HG03066 (cell line): Measurements from ENCODE around the gene ZNF784.
"Not testable (repeated sequence)": the region's sequence is repeated elsewhere in the genome, so short reads cannot be mapped to it uniquely, and the experiment has no call there.

ENCODE experiments used
- ATAC-seq: cut with Tn5 transposase; IDR thresholded peaks from one replicate; pipeline ENCODE4 v1.9.1; 2021; ENCODE audit warnings: low read depth; ENCODE audit not compliant: unreplicated experiment

Gene ZNF784

DNA sequence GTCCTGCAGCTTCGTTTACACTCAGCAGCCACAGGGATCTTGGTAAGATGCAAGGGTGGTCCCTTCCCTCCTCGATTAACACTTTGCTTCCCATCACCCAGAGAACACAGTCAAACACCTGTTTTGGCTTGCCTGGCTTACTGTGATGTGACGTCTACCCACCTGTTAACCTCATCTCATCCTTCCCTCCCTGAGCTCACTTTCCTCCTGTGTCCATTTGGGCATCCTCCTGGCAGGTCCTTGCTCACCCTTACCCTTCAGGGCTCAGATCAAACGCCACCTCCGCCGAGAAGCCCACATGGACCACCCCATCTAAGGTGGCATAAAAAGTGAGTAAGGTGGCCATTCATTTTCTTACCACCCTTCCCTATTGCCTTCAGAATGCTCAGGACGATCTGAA, 34.3 kb downstream of the ZNF784 start:
- ATAC-seq = no peak

DNA sequence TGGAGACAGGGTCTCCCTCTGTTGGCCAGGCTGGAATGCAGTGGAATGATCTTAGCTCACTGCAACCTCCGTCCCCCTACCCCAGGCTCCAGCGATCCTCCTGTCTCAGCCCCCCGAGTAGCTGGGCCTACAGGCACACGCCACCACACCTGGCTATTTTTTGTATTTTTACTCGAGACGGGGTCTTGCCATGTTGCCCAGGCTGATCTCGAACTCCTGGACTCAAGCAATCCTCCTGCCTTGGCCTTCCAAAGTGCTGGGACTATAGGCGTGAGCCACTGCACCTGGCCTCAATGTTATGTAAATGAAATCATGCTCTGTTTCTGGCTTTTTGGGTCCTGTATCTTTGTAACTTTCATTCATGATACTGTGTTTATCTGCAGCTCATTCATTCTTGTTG, 35.6 kb downstream of the ZNF784 start:
- ATAC-seq = no peak

DNA sequence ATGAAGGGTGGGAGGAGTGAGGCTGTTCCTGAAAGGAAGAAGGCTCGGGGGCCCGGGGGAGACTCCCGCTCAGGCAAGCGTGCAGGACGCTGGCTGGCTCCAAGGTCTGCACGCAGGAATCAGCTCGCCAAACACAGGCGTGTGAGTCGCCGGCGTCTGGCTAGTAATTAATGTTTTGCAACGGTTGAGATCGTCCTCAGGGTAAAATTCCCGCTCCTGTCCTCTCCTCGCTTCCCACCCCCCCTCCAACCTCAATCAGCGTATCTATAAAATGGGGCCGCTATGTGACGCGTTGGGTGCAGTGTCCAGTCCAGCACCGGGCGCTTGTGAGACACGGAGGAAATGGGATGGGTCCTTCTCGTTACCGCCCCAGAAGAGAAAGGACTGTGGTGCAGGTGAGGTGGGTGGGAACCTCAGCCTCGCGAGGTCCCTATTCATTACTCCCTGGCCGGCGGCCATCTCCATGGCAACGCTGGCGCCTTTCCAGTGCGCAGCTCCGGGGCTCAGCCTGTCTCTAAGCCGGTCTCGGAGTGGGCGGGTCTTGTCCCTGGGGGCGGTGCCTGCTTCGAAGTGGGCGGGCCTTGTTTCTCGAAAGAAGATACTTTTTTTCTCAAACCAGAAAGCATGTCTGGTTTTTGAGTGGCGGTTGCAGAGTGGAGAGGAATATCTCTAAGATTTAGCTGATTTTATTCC, 37.2 kb downstream of the ZNF784 start:
- peak; percentile 68 for ATAC-seq

DNA sequence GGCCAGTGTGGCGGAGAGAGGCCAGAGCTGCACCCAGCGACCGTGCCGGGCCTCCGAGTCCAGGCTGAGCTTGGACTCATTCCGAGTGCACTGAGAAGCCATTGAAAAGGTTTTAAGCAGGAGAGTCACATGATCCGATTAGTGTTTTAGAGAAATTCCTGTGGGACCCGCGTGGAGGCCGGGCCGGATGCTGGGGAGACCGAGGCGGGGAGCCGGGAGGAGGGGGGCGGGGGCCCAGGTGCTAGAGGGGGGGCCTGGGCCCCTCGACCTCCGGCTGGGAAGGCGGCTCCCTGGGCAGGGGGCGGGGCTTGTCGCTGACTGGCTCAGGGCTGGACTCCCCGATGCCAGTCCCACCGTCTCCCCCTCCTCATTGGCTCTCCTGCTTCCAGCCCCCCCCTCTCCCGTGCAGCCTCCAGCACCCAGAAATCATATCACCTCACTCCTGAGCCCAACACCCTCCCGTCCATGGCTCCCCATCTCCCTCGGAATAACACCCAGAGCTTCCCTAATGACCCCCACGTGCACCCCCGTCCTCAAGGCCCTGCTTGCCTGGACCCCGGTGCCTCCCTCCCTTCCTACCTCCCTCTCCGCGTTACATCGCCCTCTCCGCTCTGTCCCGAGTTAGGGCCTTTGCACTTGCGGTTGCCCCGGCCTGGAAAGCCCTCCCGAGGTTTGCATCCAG, 38.6 kb downstream of the ZNF784 start:
- ATAC-seq = no peak

DNA sequence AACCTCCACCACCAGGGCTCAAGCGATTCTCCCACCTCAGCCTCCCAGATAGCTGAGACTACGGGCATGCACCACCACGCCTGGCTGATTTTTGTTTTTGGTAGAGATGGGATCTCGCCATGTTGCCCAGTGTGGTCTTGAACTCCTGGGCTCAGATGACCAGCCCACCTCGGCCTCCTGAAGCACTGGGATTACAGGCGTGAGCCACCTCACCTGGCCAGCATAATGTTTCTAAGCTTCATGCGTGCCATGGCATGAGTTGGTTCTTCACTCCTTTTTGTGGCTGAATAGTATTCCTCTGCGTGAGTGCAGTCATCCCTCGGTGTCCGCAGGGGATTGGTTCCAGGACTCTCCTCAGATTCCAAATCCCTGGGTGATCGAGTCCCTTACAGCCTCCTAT, 39.5 kb downstream of the ZNF784 start:
- no peak for ATAC-seq

DNA sequence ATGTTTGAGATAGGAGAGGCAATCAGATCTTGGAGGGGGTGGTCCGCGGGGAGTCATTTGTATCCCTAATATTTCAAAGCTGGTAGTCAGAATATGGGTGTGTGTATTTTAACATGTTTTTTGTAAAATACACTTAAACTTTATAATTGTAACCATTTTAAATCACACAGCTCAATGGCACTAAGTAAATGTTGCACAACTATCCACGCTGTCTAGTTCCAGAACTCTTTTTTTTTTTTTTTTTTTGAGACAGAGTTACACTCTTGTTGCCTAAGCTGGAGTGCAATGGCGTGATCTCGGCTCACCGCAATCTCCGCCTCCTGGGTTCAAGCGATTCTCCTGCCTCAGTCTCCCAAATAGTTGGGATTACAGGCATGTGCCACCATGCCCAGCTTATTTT, 40.5 kb downstream of the ZNF784 start:
- ATAC-seq = not testable (repeated sequence)

DNA sequence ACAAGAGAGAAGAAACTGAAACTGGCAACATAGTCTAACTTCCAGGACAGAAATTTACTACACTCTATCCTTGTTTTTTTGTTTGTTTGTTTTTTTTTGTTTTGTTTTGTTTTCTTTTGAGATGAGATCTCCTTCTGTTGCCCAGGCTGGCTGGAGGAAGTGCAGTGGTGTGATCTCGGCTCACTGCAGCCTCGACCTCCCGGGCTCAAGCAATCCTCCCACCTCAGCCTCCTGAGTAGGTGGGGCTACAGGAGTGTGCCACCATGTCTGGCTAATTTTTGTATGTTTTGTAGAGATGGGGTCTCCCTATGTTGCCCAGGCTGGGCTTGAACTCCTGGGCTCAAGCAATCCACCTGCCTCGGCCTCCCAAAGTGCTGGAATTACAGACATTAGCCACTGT, 42.1 kb downstream of the ZNF784 start:
- ATAC-seq = not testable (repeated sequence)

DNA sequence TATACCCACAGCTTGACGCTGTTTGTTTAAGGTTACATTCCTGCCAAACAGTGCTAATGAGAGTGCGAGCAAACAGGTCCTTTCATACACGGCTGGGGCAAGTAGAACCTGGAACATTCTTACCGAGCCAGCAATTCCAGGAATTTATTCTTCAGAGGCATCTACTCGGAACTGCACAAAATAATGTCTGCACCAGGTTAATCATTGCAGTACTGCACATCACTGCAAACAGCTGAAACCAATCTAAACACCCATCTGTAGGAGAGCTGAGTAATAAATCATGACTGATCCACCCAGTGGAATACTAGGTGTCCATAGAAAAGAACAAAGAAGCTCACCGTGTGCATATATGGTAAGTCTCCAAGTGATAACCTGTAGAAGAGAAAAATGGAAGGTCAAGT, 42.5 kb downstream of the ZNF784 start:
- no peak for ATAC-seq

DNA sequence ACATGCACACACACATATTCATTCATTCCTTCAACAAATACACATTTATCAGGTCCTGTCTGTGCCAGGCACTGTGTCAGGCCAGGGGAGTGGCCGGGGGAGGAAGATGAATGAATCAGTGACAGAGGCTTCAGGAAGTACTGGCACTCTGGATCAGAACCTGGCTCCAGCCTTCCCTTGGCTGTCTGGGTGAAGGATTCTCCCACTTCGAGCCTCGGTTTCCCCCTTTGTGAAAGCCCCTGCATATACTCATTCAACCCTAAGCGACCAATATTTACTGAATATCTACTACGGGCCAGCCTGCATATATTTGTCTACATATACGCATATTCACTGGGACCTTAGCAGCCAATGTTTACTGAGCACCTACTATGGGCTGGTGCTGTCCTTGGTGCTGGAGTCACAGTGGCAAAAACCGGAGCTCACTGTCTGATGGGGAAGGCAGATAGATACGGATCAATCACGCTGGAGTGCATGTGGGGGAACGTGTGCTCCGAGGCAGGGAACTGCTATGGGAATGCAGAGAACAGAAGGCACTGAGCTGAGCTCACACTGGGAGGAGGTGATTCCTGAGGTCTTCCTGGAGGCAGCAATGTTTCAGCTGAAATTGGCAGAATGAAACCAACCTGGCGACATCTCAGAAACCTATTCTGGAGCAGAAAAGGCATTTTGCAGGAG, 43.1 kb downstream of the ZNF784 start:
- no peak for ATAC-seq

DNA sequence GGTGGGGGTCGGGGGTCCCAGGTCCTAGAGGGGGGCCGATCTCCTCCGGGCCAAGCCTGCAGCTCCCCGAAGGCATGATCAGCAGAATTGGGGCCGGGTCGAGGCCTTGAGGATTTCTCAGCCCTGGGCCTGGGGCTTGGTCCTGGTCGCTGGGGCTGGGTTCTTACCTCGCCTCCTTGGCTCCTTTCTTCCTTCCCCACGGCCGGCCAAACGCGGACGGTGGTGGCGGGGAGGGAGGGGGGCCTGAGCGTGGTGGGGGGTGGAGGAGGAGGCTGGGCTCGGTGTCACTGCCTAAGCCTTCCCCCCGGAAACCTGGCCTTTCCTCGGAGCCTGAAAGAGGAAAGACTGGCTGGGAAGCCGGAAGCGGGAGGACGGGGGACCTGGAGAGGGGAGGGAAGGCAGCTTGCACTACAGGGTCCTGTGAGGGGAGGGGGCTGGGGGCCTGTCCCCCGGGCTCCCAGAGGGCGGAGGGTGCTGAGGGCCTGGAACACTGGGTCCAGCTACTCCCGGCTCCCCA, 43.7 kb downstream of the ZNF784 start, which contains the start of gene ZNF579:
Gene ZNF579 (minus strand): TSS at position 221 of the 517 bp plus-strand sequence. CDS start 1,209 bp downstream, outside the sequence.
- ATAC-seq = no peak

DNA sequence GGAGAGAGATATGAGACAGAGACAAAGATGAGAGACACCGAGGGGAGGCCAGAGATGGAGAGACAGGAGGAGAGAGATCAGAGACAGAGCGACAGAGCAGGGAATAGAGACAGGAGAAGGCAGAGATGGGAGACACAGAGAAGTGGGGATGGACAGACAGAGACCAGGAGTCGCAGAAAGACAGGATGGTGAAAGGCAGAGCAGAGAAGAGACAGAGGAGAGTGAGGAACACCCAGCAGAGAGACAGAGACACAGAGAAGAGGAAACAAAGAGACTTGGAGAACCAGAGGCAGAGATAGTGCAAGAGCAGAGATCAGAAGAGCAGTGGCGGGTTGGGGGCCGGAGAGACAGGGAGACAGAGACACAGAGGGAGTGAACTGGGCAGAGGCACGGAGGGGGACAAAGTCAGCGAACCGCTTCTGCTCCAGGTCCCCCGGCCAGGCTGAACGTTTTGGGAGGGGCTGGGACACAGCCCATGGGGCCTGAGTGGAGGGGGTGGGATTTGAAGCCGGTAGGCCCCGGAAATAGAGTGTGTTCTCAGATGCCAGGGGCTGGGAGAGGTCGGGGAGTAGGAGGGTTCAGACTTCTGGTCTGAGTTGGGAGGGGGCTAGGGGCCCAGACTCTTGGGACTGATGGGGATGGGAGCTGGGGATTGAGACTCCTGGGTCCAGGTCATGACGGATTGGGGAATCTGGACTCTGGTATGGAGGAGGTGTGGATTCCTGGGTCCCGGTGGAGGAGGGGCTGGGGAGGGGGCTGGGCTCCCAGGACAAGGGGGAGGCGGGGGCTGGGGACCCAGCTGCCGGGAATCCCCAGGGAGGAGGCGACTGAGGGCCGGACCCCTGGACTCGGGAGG, 44.4 kb downstream of the ZNF784 start:
- ATAC-seq = no peak

DNA sequence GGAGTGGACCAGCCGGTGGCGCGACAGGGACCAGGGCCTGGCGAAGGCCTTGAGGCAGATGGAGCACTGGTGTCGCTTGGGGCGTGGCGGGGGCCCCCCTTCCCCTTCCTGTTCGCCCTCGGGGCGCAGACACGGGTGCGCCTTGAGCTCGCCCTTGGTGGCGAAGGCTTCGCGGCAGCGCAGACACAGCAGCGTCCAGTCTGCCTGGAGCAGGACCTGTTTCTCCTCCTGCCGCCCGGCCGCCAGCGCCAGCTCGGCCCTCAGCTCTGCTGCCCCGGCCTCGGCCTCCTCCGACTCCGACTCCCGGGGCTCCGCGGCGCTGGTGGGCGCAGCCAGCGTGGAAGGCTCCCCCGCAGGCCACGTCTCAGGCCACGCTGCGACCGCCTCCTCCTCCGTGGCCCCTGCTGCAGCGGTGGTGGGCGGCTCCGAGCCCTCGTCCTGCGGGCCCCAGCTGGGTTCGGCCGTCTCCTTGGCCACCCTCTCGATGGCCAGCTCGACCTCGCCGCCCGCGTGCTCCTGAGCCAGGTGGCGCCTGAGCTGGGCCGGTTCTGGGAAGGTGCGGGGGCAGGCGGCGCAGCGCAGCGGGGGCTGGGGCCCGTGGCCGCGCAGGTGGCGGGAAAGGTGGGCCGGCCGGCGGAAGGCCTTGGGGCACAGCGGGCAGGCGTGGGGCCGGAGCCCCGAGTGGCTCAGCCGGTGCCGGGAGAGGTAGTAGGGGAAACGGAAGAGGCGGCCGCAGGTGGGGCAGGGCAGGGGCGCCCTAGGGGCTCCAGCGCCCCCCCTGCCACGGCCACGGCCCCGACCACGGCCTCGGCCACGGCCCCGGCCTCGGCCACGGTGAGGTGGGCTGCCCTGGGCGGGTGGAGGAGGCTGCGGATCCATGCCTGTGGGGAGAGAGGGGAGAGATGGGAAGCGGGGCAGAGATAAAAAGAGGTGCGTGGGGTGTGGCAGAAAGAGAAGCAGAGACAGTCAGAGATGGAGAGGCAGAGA, 45.3 kb downstream of the ZNF784 start:
- ATAC-seq = no peak

DNA sequence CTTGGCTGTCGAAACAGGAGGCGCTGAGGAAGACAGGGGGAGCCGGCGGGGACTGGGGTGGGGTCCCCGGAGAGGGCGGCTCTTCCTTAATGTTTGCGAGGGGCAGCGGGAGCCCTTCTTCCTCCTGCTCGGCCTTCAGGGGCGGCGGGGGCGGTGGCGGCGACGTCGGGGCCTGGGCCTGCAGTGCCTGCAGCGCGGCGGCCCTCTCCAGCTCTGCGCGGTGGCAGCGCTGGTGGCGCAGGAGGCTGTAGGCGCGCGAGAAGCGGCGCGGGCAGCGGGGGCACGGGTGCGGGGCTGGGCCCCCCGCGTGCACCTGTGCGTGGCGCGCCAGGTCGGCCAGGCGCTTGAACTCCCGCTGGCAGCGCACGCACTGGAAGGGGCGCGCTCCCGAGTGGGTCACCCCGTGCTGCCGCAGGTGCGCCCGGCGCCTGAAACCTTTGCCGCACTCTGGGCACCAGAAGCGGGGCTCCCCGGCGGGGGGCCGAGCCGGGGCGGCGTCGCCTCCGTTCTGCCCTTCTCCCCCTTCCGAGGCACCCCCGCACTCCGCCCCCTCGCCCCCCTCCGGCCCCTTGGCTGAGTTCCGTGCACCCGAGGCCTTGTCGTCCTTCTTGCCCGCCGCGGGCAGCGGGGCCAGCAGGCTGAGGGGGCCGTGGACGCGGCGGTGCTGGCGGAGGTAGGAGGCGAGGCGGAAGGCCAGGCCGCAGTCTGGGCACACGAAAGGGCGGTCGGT, 46.2 kb downstream of the ZNF784 start:
- ATAC-seq = no peak

DNA sequence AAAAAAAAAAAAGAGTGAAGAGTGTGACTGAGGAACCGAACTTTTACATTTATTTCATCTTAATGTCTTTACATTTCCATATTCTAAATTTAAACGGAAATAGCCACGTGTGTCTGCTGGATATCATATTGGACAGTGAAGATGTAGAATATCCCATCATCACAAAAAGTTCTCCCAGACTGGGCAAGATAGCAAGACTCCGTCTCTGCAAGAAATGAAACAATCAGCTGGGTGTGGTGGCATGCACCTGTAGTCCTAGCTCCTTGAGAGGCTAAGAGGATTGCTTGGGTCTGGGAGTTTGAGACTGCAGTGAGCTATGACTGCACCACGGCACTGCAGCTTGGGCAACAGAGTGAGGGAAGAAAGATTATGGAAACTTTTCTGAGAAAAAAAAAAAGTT, 47.6 kb downstream of the ZNF784 start:
- ATAC-seq = no peak

DNA sequence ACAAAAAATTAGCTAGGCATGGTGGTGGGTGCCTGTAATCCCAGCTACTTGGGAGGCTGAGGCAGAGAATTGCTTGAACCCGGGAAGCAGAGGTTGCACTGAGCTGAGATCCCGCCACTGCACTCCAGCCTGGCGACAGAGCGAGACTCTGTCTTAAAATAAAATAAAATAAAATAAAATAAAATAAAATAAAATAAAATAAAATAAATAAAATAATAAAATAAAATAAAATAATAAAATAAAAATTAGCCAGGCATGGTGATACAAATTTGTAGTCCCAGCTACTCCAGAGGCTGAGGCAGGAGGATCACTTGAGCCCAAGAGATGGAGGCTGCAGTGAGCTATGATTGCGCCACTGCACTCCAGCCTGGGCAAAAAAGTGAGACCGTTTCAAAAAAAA, 50.4 kb downstream of the ZNF784 start:
- ATAC-seq = not testable (repeated sequence)
